ENCODE data around the gene AGAP1.

The AGAP1 gene

GRCh38 chr2:235918876-235919275, 425.0 kb downstream of the AGAP1 start:
- DNase-seq (ENCODE audit: low read depth), result no peak

GRCh38 chr2:235920216-235920865, 426.5 kb downstream of the AGAP1 start:
- DNase-seq (ENCODE audit: low read depth), result no peak

DNA sequence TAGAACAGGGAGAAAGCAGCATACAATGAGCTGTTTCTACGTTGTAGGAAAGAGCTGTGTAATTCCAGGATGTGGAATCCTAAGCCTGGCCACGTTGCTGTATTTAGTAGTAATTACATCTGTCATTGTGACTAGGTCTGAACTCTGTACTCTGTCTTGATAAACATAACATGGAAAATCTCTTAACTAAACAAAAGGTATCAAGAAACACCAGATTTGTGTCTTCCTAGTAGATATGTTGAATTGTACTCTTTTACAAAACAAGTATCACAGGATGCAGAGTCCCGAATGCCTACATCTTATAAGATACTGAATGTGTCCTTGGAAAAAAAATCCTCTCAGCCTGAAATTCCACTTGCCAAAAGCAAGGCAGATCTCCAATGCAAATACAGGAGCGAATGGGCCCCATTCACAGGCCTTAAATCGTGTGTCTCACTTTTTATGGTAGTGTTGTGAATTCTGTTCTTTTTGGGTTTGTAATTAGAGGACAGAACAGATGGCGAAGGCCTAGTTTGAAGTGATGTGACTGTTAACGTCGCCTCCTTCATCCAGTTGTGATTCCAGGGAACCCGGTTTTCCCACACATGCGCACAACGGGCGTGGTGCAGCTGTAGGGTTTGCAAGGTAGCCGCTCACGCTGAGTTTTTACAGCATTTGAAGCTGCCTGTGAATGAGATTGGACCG, 427.8 kb downstream of the AGAP1 start:
- no peak for DNase-seq (ENCODE audit: low read depth)

DNA sequence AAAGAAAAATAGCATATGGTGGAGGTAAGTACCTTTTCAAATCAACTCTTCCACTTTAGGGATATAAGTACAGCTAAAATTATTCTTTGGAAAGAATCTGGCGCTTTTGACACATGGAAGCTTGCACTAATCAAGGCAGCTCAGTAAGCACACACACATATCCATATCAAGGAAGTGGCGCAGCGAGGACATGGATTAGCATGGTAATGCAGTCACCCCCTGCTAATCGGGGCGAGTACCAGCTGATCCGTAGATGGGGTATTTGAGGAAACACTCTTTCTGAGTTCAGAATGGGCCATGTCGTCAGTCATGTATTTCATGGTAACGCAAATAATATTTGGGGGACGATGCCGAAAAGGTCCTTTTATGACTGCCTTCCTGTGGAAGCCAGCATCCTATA, 429.0 kb downstream of the AGAP1 start:
- no peak for DNase-seq (ENCODE audit: low read depth)

DNA sequence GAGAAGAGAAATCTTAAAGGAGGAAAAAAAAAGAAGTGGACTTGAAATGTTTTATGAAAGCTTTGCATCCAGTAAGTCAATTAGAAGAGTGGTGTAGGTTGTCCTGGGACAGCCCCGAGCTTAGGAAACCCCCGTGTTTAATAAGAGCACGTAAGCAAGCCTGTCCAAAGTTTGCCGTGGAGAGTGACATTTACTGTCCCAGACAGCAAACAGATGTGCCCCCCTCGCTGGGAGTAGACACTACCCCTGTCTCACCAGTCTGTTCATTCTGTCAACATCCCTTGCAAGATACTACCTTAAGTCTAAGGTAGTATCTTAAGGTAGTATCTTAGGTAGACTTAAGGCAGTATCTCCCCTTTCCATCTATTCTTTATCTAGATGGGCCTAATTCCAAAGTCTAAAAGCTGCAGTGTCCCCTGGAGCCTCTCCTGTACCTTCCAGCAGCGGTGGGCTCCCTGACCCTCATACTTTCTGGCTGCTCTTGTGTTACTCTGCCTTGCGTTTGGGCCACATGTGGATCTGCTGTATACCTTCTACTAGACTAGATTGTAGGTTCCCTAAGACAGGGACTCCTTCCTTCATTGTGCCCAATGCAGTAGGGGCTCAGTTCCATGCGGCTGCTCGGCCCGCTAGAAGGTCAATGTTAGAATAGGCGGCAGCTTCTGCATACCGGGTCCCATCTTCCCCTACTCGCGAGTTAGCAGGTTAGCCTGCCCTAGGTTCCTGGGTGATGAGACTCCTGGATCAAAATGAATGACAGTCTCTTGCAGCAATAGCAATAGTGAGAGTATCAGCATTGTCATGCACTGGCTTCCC, 430.2 kb downstream of the AGAP1 start:
- DNase-seq (ENCODE audit: low read depth), result no peak

DNA sequence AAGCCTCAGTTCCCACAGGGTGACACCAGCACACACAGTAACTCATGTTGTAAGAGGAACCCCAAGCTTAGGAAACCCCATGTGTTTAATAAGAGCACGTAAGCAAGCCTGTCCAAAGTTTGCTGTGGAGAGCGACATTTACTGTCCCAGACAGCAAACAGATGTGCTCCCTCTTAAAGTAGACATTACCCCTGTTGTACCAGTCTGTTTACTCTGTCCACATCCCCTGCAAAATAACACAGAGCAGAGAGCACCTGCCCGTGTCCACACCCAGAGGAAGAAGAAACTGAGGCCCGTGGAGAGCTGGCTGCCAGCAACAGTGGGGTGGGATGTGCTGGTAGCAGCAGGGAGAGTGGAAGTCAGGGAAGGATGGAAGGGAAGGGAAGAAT, 430.8 kb downstream of the AGAP1 start:
- DNase-seq (ENCODE audit: low read depth), result no peak

- DNase-seq (ENCODE audit: low read depth), result no peak
Measured at GRCh38 chr2:235925250-235925919, 431.5 kb downstream of the AGAP1 start.

GRCh38 chr2:235926229-235926628, 432.4 kb downstream of the AGAP1 start:
- no peak for DNase-seq (ENCODE audit: low read depth)

DNA sequence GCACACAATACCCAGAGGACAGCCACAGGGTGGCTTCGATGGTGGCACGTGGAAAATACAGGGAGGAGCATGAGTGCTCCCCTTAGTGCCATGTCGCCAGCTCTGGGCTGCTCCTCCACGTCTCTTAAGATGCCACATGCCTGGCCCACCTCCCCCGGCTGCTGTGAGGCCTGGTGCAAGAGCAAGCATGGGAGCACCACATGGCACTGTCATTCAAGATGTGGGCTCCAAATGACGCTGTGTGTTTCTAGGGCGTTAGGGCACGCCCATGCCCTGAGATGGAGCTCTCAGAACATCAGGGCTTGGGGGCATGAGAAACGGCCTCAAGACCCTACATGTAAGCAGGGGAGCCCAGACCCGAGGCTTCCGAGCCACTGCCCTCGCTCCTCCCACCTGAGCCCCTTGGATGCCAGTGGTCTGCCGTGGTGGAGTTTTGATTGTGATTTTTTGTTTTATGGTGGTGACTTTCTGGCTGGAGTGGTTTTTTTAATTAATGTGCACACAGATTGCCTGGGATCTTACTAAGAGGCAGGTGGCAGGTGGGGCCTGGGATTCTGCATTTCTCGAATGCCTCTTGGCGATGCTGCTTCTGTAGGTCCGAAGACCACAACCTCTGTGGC, 435.0 kb downstream of the AGAP1 start:
- no peak for DNase-seq (ENCODE audit: low read depth)

GRCh38 chr2:235930701-235931100, 436.9 kb downstream of the AGAP1 start:
- no peak for DNase-seq (ENCODE audit: low read depth)

GRCh38 chr2:235931676-235932075, 437.8 kb downstream of the AGAP1 start:
- no peak for DNase-seq (ENCODE audit: low read depth)

DNA sequence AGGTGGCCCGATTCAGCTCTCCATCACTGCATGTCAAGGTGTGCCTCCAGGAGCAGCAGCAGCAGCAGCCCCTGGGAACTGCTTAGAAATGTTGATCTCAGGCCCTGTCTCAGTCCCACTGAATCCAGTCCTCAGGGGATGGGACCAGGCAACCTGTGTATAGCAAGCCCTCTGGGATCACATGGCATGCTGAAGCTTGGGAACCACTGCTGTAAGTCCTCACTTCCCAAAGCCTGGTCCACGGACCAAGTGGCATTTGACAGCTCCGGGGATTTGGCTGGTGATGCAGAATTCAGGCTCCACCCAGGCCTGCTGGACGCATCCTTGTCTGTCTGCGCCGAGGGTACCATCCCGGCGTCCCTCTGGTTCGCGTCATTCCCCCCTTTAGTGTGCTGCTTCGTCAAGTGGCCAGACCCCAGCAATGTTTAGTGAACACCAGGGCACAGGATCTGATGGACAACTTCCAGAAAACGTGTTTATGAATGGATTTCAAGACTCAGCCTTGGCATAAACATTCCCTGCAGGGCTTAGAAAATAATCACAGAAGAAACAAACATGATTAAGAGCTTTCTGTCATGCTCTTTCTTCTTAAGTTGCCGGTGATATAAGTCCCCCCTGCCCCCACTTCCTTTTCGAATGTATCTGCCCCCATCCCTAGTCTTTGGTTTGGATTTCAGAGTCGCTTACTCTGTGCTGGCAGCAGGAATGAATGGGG, 440.4 kb downstream of the AGAP1 start:
- no peak for DNase-seq (ENCODE audit: low read depth)

DNA sequence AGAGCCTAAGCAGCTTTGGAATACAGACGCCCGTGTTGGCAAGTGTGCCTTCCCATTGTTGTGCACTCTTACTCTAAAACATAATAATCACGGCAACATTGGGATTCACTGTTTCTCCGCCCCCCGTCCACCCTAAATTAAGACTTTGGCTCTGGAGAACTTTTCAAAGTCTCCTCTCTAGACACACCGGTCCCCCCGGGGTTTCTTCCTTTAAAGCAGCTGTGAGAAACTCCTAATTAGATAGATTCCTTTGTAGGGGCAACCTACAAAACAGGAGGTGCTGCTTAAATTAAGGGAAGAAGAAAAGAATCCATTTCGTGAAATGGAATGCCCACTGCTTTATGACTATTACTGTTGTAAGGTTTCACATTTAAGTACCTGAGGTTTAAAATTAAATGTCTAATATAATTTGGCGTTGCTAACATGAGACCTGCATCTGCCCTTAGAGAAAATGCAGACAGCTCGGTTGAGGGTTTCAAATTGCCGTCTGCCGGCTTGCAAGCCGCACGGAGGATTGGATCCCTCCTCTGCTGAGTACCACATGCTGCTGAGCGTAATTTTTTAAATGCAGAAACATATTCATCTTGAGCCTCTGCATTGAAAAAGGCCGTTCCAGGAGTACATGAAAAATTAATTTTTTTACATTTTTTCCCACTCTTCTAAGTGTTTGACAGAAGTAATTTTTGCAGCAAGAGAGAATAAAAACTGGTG, 441.1 kb downstream of the AGAP1 start:
- no peak for DNase-seq (ENCODE audit: low read depth)

DNA sequence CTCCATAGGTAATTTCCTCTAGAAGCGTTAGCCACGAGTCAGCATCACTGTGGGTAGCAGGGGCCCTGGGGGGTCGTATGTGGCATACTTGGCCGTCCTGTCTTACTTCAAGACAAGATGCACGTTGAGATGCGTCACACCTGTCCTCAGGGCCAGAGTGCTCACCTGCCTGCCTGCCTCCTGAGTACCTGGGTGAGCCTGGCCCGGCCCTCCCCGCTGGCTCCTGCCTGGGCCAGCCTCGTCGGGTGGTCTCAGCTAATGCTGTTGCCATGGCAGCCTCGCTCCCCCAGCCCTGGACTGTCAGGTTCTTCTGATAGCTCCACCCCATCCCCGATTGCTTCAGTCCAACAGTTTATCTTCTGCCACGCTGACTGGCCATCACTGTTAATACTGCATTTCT, 441.9 kb downstream of the AGAP1 start:
- DNase-seq (ENCODE audit: low read depth), result no peak

- DNase-seq (ENCODE audit: low read depth), result no peak
Measured at GRCh38 chr2:235936493-235936892, 442.6 kb downstream of the AGAP1 start.

- DNase-seq (ENCODE audit: low read depth), result no peak
Measured at GRCh38 chr2:235937087-235937486, 443.2 kb downstream of the AGAP1 start.

DNA sequence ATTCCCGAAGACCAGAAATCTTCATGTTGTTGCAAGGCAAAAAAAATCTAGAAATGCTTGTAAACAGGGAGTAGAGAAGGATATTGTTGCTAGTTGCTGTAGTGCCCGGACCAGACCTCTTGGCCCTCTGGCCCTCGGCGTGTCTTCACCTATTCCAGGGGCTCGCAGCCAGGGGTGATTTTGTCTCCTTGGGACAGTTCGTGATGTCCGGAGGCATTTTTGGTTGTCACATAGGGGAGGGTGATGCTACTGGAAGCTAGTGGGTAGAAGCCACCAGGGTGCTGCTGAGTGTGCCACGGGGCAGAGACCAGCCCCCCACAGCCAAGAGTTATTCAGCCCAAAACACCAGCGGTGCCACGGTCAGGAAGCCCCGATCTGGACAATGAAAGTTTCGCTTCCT, 443.7 kb downstream of the AGAP1 start:
- DNase-seq (ENCODE audit: low read depth), result no peak

- DNase-seq (ENCODE audit: low read depth), result no peak
Measured at GRCh38 chr2:235937936-235938335, 444.1 kb downstream of the AGAP1 start.

DNA sequence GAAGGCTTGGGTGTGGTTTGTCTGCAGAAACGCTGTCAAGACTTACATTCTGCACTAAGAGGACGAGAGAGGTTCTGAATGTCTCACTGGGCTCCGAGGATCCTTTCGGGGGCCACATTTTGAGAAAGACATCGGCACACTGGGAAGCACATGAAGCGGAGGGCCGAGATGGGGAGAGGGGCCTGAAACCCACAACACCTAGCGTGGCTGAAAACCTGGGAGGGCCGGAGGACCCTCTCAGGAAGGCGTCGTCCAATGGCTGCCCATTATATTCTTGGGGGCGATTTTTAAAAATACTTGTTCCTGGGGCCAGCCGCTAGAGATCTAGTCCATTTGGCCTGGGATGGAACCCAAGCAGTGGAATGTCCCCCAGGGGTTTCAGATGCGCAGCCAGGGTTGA, 444.8 kb downstream of the AGAP1 start:
- no peak for DNase-seq (ENCODE audit: low read depth)

- DNase-seq (ENCODE audit: low read depth), result no peak
Measured at GRCh38 chr2:235939471-235939870, 445.6 kb downstream of the AGAP1 start.

DNA sequence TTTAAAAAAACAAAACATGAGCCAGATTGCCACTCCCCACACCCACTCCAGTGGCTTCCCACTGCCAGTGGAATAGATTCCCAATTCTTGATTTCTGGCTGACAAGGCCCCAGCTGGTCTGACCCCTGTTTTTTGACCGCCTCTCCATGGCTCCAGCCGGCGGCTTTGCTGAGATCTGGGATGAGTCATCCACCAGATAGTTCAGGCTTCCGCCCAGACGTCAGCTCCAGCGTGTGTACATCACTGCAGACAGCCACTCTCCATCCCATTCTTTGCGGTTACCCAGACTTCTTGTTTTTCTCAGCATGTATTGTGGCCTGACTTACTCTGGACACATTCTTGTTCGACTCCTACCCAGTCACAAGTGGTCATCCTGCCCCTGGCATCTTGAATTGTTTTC, 446.5 kb downstream of the AGAP1 start:
- no peak for DNase-seq (ENCODE audit: low read depth)
